GM12864 (cell line): ENCODE results near the gene COL27A1.

Source experiments
- DNase-seq: peaks from one replicate; pipeline ENCODE4 v3.0.0-alpha.2; 2011; ENCODE audit warnings: low read depth
- H3K4me3 ChIP-seq: 2 replicates; pipeline ENCODE4 v1.5.1; 2011; ENCODE audit warnings: mild to moderate bottlenecking, low read depth, low read length, control low read depth
- CTCF ChIP-seq: IDR thresholded peaks from 2 replicates; pipeline ENCODE4 v1.5.1; 2011; ENCODE audit warnings: low read depth, mild to moderate bottlenecking, moderate library complexity, low read length, control low read depth, inconsistent platforms; ENCODE audit errors: missing control alignments

The COL27A1 gene

GRCh38 chr9:114119242-114120191 is 35.8 kb upstream of the COL27A1 start:
- DNase-seq = no peak
- TF ChIP-seq CTCF = no peak
- no peak overlapping the region for H3K4me3 ChIP-seq

GRCh38 chr9:114120192-114121014 is 34.9 kb upstream of the COL27A1 start:
- TF ChIP-seq CTCF = no peak
- no peak overlapping the region for H3K4me3 ChIP-seq
- no peak for DNase-seq

GRCh38 chr9:114121227-114122135 is 33.9 kb upstream of the COL27A1 start:
- no peak for TF ChIP-seq CTCF
- DNase-seq = no peak
- no peak overlapping the region for H3K4me3 ChIP-seq

GRCh38 chr9:114122136-114123027 is 33.0 kb upstream of the COL27A1 start:
- DNase-seq = no peak
- no peak for TF ChIP-seq CTCF
- no peak overlapping the region for H3K4me3 ChIP-seq

- no peak overlapping the region for H3K4me3 ChIP-seq
- TF ChIP-seq CTCF = no peak
- no peak for DNase-seq
Measured at GRCh38 chr9:114123031-114123977, 32.0 kb upstream of the COL27A1 start.
